Activated naive CD8-positive, alpha-beta T cell treated with anti-CD3 and anti-CD28 coated beads, Interleukin-2, amount 50 U/mL, for 24 hours (primary cell): ENCODE data around the gene DCP1A.
"Not testable (repeated sequence)": the region's sequence is repeated elsewhere in the genome, so short reads cannot be mapped to it uniquely, and the experiment has no call there.

Experiments used
- ATAC-seq: fragments of 150-1000 bp; cut with Tn5 transposase; one replicate; pipeline ENCODE4 v1.10.0; 2021
- DNase-seq: peaks from one replicate; pipeline ENCODE4 v3.0.0; 2021
- H3K27ac Mint-ChIP-seq: one replicate; pipeline ENCODE4 v1.8.0; 2021; ENCODE audit warnings: mild to moderate bottlenecking, mixed read lengths
- H3K27me3 Mint-ChIP-seq: one replicate; pipeline ENCODE4 v1.8.0; 2021; ENCODE audit warnings: mixed read lengths
- H3K36me3 Mint-ChIP-seq: one replicate; pipeline ENCODE4 v1.8.0; 2021; ENCODE audit warnings: low read depth, mixed read lengths
- H3K4me1 Mint-ChIP-seq: one replicate; pipeline ENCODE4 v1.8.0; 2021; ENCODE audit warnings: mixed read lengths
- H3K4me3 Mint-ChIP-seq: one replicate; pipeline ENCODE4 v1.8.0; 2021; ENCODE audit warnings: mild to moderate bottlenecking, moderate library complexity, mixed read lengths
- H3K9me3 Mint-ChIP-seq: one replicate; pipeline ENCODE4 v1.8.0; 2021; ENCODE audit warnings: mixed read lengths

DCP1A gene

DNA sequence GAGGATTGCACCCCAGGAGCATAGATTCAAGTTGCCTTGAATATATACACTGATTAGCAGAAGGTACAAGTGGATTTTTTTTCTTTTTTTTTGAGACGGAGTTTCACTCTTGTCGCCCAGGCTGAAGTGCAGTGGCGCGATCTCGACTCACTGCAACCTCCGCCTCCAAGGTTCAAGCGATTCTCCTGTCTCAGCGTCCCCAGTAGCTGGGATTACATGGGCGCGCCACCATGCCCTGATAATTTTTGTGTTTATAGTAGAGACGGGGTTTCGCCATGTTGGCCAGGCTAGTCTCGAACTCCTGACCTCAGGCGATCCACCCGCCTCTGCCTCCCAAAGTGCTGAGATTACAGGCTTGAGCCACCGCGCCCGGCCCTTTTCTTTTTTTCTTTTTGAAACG is 775 bp upstream of the DCP1A start:
- H3K27ac Mint-ChIP-seq, result peak overlapping the region; percentile 95
- ATAC-seq, DNase-seq, H3K36me3 Mint-ChIP-seq, H3K9me3 Mint-ChIP-seq, H3K27me3 Mint-ChIP-seq: not testable (repeated sequence)
- H3K4me3 Mint-ChIP-seq, result peak overlapping the region; percentile 96
- H3K4me1 Mint-ChIP-seq, result peaks cover 27% of the 10 kb centered on the region

DNA sequence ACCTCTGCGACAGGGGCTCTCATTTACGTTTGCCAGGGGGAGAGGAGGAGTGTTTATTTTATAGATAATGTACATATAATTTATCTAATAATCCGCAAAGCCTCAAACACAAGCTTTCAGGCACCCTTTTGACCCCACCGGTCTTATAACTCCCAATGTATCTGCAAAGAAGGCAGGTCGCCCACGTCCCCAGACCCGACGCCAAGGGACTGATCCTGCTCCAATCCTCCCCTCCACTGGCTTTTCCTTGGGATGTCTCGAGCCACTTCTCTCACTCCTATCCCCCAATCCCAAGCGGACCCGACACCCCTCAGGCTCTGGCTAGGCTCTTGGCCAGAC is 452 bp downstream of the DCP1A start:
- Mint-ChIP-seq H3K4me3 (peak overlapping the region; percentile 96), H3K36me3 (peaks cover 15% of the 10 kb centered on the region), H3K4me1 (peaks cover 25% of the 10 kb centered on the region), H3K9me3 (no peaks in the 10 kb centered on the region), H3K27ac (peak overlapping the region; percentile 95), H3K27me3 (no peaks in the 10 kb centered on the region)
- DNase-seq, result peak; percentile 15
- peak; percentile 1 for ATAC-seq

DNA sequence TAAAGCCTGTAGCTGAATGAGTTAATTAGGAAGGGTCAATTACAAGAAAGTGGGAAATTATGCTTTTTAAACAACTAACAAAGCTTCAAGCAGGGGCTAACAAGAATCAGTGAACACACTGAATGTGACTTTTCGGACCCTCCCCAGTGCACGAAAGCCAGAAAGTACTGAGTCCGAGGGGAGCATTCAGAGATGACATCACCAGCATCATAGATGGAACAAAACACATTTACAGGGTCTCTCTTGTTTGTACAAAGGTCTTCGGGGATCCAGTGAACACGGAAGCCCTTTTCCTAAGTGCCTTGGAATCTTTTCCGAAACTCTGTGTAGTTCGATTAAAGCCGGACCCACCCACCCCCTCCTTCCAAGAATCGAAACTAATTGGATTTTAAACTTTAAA is 829 bp downstream of the DCP1A start:
- no peak for ATAC-seq
- no peaks in the 10 kb centered on the region for H3K9me3 Mint-ChIP-seq
- no peaks in the 10 kb centered on the region for H3K27me3 Mint-ChIP-seq
- no peak for DNase-seq
- H3K4me1 Mint-ChIP-seq, result peaks cover 25% of the 10 kb centered on the region
- peak overlapping the region; percentile 96 for H3K4me3 Mint-ChIP-seq
- H3K36me3 Mint-ChIP-seq, result peaks cover 15% of the 10 kb centered on the region
- H3K27ac Mint-ChIP-seq, result peak overlapping the region; percentile 95

DNA sequence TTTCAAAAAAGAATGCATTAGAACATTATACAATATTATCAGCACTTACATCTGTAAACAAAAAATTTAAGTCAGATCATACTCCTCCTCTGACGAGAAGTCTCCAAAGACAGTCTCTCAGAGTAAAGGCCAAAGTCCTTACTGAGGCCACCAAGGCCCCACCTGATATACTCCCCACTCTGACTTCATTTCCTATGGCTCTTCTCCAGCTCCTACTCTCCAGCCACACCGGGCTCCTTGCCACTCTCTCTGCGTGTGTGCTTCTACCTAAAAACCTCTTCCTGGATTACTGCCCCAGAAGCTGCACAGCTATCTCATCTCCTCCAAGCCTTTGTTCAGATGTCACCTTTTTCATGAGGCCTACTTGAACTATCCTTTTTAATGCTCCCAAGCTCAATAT is 5.0 kb downstream of the DCP1A start:
- peaks cover 26% of the 10 kb centered on the region for H3K4me1 Mint-ChIP-seq
- H3K27ac Mint-ChIP-seq, result no peak overlapping the region
- H3K4me3 Mint-ChIP-seq, result no peak overlapping the region
- DNase-seq, result no peak
- no peaks in the 10 kb centered on the region for H3K27me3 Mint-ChIP-seq
- ATAC-seq, result no peak
- peaks cover 33% of the 10 kb centered on the region for H3K36me3 Mint-ChIP-seq
- H3K9me3 Mint-ChIP-seq, result no peaks in the 10 kb centered on the region

DNA sequence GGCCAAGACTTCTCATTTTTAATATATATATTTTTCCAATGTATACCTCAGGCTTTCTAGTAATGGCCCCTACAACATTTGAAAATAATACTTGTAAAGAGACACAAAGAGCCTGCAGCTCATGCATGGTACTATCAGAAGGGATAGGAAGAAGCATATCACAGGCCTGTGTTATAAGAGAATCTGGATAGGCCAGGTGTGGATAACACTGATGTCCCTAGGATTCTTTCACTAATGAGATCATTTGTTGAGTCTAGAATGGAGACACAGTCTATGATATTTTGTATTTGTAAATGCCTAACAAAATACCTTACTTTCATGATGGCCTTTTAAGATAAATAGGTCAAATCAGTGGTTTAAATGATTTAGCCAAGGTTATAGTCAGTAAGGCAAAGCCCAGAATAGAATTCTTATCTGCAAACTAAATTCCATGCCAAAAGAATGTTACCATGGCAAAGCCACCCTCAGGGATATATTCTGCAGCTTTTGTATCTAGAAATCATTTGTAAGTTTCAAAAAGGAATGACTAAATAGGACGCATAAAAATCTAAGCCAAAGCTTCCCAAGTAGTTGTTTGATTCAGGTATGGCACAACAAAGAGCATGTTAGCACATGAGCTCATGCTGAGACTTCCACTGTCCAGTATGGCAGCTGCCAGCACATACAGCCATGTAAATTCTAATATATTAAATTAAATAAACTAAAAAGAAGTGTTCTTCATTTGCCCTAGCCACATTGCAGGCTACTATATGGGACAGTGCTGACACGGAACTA is 10.0 kb downstream of the DCP1A start:
- H3K4me3 Mint-ChIP-seq, result no peak overlapping the region
- no peaks in the 10 kb centered on the region for H3K9me3 Mint-ChIP-seq
- H3K27ac Mint-ChIP-seq, result no peak overlapping the region
- peaks cover 5% of the 10 kb centered on the region for H3K4me1 Mint-ChIP-seq
- DNase-seq (no peak), ATAC-seq (no peak)
- H3K27me3 Mint-ChIP-seq, result no peaks in the 10 kb centered on the region
- peaks cover 39% of the 10 kb centered on the region for H3K36me3 Mint-ChIP-seq

DNA sequence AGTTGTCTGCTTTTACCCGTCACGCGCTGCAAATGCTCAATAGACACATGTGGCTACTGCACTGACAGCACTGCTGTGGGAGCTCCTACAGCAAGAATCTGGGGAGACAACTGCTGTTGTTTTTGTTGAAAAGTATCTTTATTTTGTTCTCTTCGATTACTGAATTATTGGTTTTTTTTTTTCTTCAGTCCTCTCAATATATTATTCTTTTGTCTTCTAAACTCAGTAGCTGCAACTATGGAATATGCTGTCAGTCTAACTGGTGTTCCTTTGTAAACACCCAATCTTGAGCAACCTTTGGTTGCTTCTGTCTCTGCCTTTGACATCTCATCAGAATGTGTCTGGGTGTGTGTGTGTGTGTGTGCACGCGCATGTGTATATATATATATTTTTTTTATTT is 12.6 kb downstream of the DCP1A start:
- ATAC-seq (no peak), DNase-seq (no peak)
- H3K4me1 Mint-ChIP-seq, result peaks cover 6% of the 10 kb centered on the region
- no peaks in the 10 kb centered on the region for H3K9me3 Mint-ChIP-seq
- peaks cover 34% of the 10 kb centered on the region for H3K36me3 Mint-ChIP-seq
- no peak overlapping the region for H3K27ac Mint-ChIP-seq
- H3K27me3 Mint-ChIP-seq, result no peaks in the 10 kb centered on the region
- H3K4me3 Mint-ChIP-seq, result no peak overlapping the region

DNA sequence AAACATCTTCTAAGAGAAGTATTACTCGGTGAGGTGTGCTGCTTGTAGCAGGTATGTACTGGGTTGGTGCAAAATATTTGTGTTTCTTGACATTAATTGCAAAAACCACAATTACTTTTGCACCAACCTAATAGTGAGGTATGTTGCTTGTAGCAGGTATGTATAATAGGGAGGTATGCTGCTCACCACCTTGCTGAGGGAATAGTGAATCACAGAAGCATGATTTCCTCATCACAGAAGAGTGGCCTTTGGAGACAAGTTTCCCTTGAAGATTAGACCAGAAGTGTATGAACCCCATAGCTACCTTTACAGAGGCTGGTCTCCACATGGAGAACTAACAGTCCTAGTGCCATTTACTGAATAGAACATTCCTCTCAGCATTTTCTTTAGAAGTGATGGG is 15.5 kb downstream of the DCP1A start:
- DNase-seq (no peak), ATAC-seq (no peak)
- Mint-ChIP-seq H3K27me3 (no peaks in the 10 kb centered on the region), H3K36me3 (peaks cover 37% of the 10 kb centered on the region), H3K4me3 (no peak overlapping the region), H3K4me1 (peaks cover 17% of the 10 kb centered on the region), H3K27ac (no peak overlapping the region), H3K9me3 (no peaks in the 10 kb centered on the region)

DNA sequence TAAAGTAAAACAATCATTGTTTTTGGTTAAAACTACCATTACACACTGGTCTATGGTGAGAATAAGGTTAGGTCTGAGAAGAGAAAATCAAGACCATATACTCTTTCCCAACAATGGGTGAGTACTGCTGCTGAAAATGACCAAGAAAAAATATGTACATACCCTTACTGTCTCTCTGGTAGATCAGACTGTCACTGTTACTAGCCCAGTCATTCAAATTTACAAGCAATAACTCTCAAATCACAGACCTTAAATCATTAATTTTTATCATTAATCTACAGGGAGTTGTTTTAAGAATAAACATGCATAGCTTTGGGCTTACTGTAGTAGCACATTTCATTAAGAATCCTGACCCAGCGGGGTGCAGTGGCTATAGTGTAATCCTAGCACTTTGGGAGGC is 17.4 kb downstream of the DCP1A start:
- Mint-ChIP-seq H3K27me3 (no peaks in the 10 kb centered on the region), H3K4me1 (peaks cover 25% of the 10 kb centered on the region), H3K9me3 (no peaks in the 10 kb centered on the region), H3K36me3 (peaks cover 36% of the 10 kb centered on the region), H3K27ac (peak overlapping the region; percentile 57), H3K4me3 (no peak overlapping the region)
- ATAC-seq (no peak), DNase-seq (no peak)

DNA sequence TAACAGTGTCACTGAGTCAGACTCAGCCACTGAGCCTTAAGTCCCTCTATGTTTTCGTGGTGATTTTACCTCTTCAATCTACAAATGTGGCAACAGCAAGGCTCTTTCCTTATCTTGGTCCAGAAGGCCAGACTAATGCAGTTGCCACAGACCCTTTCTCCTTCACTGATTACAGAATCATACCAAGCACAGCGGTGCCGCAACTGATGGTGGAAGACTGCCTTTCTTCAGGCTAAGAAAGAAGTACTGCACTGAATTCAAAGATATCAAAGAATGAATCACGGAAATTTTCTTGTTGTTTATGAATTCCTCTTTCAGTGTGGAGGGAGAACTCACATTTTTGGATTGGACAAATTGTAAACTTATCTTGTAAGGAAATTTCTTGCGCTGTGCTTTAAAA is 18.6 kb downstream of the DCP1A start:
- DNase-seq, result no peak
- Mint-ChIP-seq H3K4me1 (peaks cover 25% of the 10 kb centered on the region), H3K27ac (peak overlapping the region; percentile 78), H3K36me3 (peaks cover 26% of the 10 kb centered on the region), H3K27me3 (no peaks in the 10 kb centered on the region), H3K9me3 (no peaks in the 10 kb centered on the region), H3K4me3 (no peak overlapping the region)
- no peak for ATAC-seq

DNA sequence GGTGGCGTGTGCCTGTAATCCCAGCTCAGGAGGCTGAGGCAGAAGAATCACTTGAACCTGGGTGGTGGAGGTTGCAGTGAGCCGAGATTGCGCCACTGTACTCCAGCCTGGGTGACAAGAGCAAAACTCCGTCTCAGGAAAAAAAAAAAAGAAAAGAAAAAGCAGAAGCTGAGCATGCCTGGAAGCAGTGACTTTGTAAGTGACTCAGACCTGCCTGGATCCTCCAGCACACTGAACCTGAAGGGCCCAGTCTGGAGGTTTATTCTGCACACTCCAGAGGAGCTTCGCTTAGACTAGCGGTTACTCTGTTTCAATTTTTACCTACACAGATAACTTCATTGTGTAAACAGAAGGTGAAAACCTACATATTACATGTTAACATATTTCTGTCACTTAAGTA is 19.4 kb downstream of the DCP1A start:
- H3K27me3 Mint-ChIP-seq, H3K4me3 Mint-ChIP-seq, H3K27ac Mint-ChIP-seq, DNase-seq, H3K9me3 Mint-ChIP-seq: not testable (repeated sequence)
- peaks cover 24% of the 10 kb centered on the region for H3K36me3 Mint-ChIP-seq
- peak; percentile 50 for ATAC-seq
- peaks cover 25% of the 10 kb centered on the region for H3K4me1 Mint-ChIP-seq

DNA sequence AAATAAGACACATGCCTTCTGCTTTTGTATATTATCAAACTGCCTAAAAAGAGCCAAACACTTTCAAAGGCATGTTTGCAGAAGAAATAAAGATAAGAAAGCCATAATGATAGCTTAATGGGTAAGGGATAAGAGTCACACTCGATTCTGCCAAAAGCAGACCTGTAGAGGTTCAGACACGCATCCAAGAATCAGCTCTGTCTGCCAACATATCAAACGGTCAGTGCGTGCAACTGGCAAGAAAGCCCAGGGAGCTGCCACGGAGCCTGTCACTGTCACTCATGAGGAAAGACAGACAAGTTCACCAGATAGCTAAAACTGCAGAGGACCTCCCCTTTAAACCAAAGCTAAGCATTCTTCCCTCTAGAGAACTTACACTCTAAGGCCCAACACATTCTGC is 23.2 kb downstream of the DCP1A start:
- no peaks in the 10 kb centered on the region for H3K9me3 Mint-ChIP-seq
- peaks cover 20% of the 10 kb centered on the region for H3K4me1 Mint-ChIP-seq
- no peak for DNase-seq
- H3K27me3 Mint-ChIP-seq, result no peaks in the 10 kb centered on the region
- H3K27ac Mint-ChIP-seq, result no peak overlapping the region
- peaks cover 17% of the 10 kb centered on the region for H3K36me3 Mint-ChIP-seq
- no peak for ATAC-seq
- no peak overlapping the region for H3K4me3 Mint-ChIP-seq

DNA sequence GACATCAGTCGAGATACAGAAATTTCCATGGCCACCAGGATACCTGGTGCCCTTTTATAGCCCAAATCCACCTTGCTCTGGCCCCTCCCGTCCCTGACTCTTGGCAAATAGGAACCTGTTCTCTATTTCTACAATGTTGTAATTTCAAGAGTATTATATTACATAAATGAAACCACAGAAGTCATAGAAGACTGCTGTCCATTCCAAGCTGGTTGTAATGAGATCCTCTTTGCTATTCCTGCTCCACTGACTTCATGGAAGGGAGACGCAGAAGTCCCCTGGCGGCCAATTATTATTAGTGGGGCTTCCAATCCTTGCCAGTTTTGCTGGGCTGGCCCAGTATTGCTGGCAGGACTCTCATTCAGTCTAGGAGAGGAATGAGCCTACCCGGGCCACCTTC is 26.6 kb downstream of the DCP1A start:
- H3K36me3 Mint-ChIP-seq, result peaks cover 13% of the 10 kb centered on the region
- H3K4me1 Mint-ChIP-seq, result peaks cover 8% of the 10 kb centered on the region
- no peak overlapping the region for H3K4me3 Mint-ChIP-seq
- H3K9me3 Mint-ChIP-seq, result no peaks in the 10 kb centered on the region
- no peak overlapping the region for H3K27ac Mint-ChIP-seq
- H3K27me3 Mint-ChIP-seq, result no peaks in the 10 kb centered on the region
- no peak for DNase-seq
- ATAC-seq, result no peak

DNA sequence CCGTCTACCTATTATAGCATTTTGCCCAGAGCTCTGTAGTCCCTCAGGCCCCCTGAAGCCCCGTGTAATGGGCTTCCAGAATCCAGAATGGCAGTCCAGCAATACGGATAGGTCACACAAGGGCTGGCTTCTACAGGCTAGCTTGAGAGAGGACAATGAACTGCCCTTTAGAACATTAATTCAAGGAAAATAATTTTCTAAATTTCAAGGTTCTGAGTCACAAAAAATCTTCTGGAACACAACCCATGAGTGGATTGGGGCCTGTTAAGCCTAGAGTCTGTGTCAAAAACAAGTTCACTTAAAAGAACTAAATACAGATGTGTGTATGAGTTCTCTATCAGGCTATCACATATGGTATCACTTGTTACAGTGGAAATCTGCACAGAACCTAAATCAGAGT is 28.8 kb downstream of the DCP1A start:
- Mint-ChIP-seq H3K9me3 (no peaks in the 10 kb centered on the region), H3K36me3 (peaks cover 14% of the 10 kb centered on the region)

DNA sequence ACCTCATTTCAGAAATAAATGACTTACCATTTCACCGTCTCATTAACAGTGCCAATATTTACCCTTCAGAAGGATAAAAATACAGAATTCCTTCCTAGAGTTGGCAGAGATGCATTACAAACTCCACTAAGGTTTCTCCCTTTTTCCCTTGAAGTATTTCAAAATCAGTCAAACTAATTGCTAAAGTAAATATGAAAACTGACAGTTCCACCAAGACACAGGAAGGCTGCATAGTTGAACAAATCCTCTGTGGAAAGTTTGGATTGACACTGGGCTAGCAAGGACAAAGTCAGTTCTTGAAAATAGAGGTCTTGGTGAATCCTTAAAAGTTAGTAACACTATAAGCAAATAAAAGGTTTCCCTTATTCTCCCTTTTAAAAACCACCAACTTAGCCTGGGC is 34.5 kb downstream of the DCP1A start:
- Mint-ChIP-seq H3K27me3 (no peaks in the 10 kb centered on the region), H3K36me3 (peaks cover 27% of the 10 kb centered on the region), H3K27ac (no peak overlapping the region), H3K9me3 (no peaks in the 10 kb centered on the region), H3K4me1 (no peaks in the 10 kb centered on the region), H3K4me3 (no peak overlapping the region)
- DNase-seq, result no peak
- ATAC-seq, result no peak

More for the DNA sequence above, 28.8 kb downstream of the DCP1A start:
- Mint-ChIP-seq H3K4me3 (no peak overlapping the region), H3K27ac (no peak overlapping the region), H3K4me1 (peaks cover 2% of the 10 kb centered on the region), H3K27me3 (no peaks in the 10 kb centered on the region)
- ATAC-seq (no peak), DNase-seq (no peak)

DNA sequence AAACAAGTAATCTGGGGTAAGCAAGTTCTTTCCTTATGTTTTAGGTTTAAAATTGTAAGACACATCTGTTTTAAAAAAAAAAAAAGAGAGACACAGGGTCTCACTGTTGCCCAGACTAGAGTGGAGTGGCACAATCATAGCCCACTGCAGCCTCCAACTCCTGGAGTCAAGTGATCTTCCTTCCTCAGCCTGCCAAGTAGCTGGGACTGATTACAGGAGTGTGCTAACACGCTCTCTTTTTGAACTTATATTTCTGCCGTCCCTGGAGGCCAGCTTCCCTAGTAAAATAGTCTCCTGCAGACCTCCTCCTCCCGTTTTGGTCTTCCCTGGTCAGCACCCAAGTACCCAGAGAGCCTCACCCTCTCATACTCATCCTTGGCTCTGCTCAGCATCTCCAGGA is 35.5 kb downstream of the DCP1A start:
- Mint-ChIP-seq H3K27ac (no peak overlapping the region), H3K4me1 (no peaks in the 10 kb centered on the region)

DNA sequence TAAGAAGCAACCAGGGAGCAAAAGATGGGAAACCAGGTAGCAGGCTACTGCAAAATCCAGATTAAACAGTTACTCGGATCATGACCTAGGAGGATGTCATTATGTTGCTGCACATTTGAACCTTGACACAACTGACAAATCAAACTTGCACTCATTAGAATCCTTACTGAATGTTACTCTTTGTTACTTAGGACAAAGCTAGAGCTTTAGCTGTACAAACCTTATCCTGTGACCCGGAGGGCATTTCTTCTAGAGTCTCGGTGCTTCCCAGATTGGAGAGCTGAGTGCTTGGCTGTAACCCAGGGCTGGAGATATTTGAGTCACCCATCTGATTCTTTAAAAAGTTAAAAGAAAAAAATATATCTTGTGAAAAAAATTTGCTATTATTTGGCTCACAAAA is 43.4 kb downstream of the DCP1A start:
- Mint-ChIP-seq H3K4me1 (no peaks in the 10 kb centered on the region), H3K27ac (no peak overlapping the region), H3K9me3 (no peaks in the 10 kb centered on the region), H3K36me3 (peaks cover 32% of the 10 kb centered on the region), H3K4me3 (no peak overlapping the region), H3K27me3 (no peaks in the 10 kb centered on the region)
- no peak for DNase-seq
- ATAC-seq, result no peak

More for the DNA sequence above, 35.5 kb downstream of the DCP1A start:
- Mint-ChIP-seq H3K36me3 (peaks cover 27% of the 10 kb centered on the region), H3K9me3 (no peaks in the 10 kb centered on the region), H3K4me3 (no peak overlapping the region), H3K27me3 (no peaks in the 10 kb centered on the region)
- ATAC-seq, result no peak
- DNase-seq, result no peak
